Nephron progenitor cell (in vitro differentiated cells): ENCODE results near the gene CRB2.

Experiments
- DNase-seq: peaks from one replicate; pipeline ENCODE4 v3.0.0; 2021
- H3K27ac Mint-ChIP-seq: 2 replicates; pipeline ENCODE4 v1.8.0; 2021; ENCODE audit warnings: mild to moderate bottlenecking, moderate library complexity, mixed read lengths
- H3K27me3 Mint-ChIP-seq: 2 replicates; pipeline ENCODE4 v1.8.0; 2021; ENCODE audit warnings: mild to moderate bottlenecking, low read depth, mixed read lengths; ENCODE audit not compliant: poor library complexity
- H3K36me3 Mint-ChIP-seq: 2 replicates; pipeline ENCODE4 v1.8.0; 2021; ENCODE audit warnings: low read depth, mixed read lengths
- H3K4me1 Mint-ChIP-seq: 2 replicates; pipeline ENCODE4 v1.8.0; 2021; ENCODE audit warnings: mixed read lengths
- H3K4me3 Mint-ChIP-seq: 2 replicates; pipeline ENCODE4 v1.8.0; 2021; ENCODE audit warnings: mild to moderate bottlenecking, moderate library complexity, mixed read lengths
- H3K9me3 Mint-ChIP-seq: 2 replicates; pipeline ENCODE4 v1.8.0; 2021; ENCODE audit warnings: mild to moderate bottlenecking, moderate library complexity, mixed read lengths
- CTCF ChIP-seq: fragments of 200-600 bp; sonication (generic); IDR thresholded peaks from 2 replicates; pipeline ENCODE4 v1.5.0; 2021; ENCODE audit warnings: antibody characterized with exemption

Gene CRB2

GRCh38 chr9:123378956-123379660, 23.1 kb downstream of the CRB2 start:
- Mint-ChIP-seq H3K27ac (no peak overlapping the region), H3K4me1 (peaks cover 74% of the 10 kb centered on the region), H3K9me3 (no peaks in the 10 kb centered on the region), H3K4me3 (no peak overlapping the region), H3K36me3 (no peaks in the 10 kb centered on the region), H3K27me3 (no peaks in the 10 kb centered on the region)
- no peak for TF ChIP-seq CTCF
- DNase-seq, result no peak

- TF ChIP-seq CTCF, result no peak
- H3K4me3 Mint-ChIP-seq, result no peak overlapping the region
- no peaks in the 10 kb centered on the region for H3K36me3 Mint-ChIP-seq
- peaks cover 69% of the 10 kb centered on the region for H3K4me1 Mint-ChIP-seq
- H3K27ac Mint-ChIP-seq, result peak overlapping the region; percentile 36
- no peak for DNase-seq
- no peaks in the 10 kb centered on the region for H3K9me3 Mint-ChIP-seq
- H3K27me3 Mint-ChIP-seq, result no peaks in the 10 kb centered on the region
Observed at GRCh38 chr9:123380852-123381705, 25.1 kb downstream of the CRB2 start.

GRCh38 chr9:123382653-123383511, 26.9 kb downstream of the CRB2 start:
- no peak for TF ChIP-seq CTCF
- Mint-ChIP-seq H3K4me3 (no peak overlapping the region), H3K27me3 (no peaks in the 10 kb centered on the region), H3K36me3 (no peaks in the 10 kb centered on the region), H3K27ac (no peak overlapping the region), H3K9me3 (no peaks in the 10 kb centered on the region), H3K4me1 (peaks cover 58% of the 10 kb centered on the region)
- no peak for DNase-seq

GRCh38 chr9:123383512-123384170, 27.6 kb downstream of the CRB2 start:
- peak overlapping the region; percentile 61 for H3K27ac Mint-ChIP-seq
- no peak overlapping the region for H3K4me3 Mint-ChIP-seq
- H3K9me3 Mint-ChIP-seq, result no peaks in the 10 kb centered on the region
- H3K27me3 Mint-ChIP-seq, result no peaks in the 10 kb centered on the region
- H3K4me1 Mint-ChIP-seq, result peaks cover 51% of the 10 kb centered on the region
- peak; percentile 41 for DNase-seq
- TF ChIP-seq CTCF, result no peak
- H3K36me3 Mint-ChIP-seq, result no peaks in the 10 kb centered on the region

- peaks cover 3% of the 10 kb centered on the region for H3K9me3 Mint-ChIP-seq
- DNase-seq, result no peak
- no peak for TF ChIP-seq CTCF
- H3K27ac Mint-ChIP-seq, result no peak overlapping the region
- H3K36me3 Mint-ChIP-seq, result peaks cover 2% of the 10 kb centered on the region
- H3K4me3 Mint-ChIP-seq, result no peak overlapping the region
- H3K27me3 Mint-ChIP-seq, result peaks cover 5% of the 10 kb centered on the region
- peaks cover 66% of the 10 kb centered on the region for H3K4me1 Mint-ChIP-seq
Observed at GRCh38 chr9:123387686-123388085, 31.7 kb downstream of the CRB2 start.
